PFSK-1 (cell line): ENCODE measurements around the gene ARAP3.

Experiments
- FOXP2 ChIP-seq: optimal IDR thresholded peaks from 2 replicates; pipeline ENCODE3; 2011; ENCODE audit warnings: borderline replicate concordance, control low read depth, inconsistent platforms; ENCODE audit not compliant: insufficient read depth; ENCODE audit errors: extremely low read length, extremely low read depth
- POLR2AphosphoS5 ChIP-seq: IDR thresholded peaks from 2 replicates; pipeline ENCODE4 v1.6.1; 2012; ENCODE audit warnings: low read depth, mild to moderate bottlenecking, control low read depth, low read length, moderate library complexity
- TF ChIP-seq, protein P1 (sequence below), 2 experiments: IDR thresholded peaks; 2 replicates each; pipeline versions ENCODE4 v1.6.1 to v1.8.0; 2011 to 2012; ENCODE audit warnings: low read depth in 2 of 2, low read length in 2 of 2, control low read depth in 1 of 2, inconsistent platforms in 1 of 2, mild to moderate bottlenecking in 1 of 2, moderate library complexity in 1 of 2; ENCODE audit not compliant: insufficient read depth in 1 of 2

GRCh38 chr5:141630570-141631140 lies 51.4 kb downstream of the ARAP3 start:
- TF ChIP-seq, protein P1, sequence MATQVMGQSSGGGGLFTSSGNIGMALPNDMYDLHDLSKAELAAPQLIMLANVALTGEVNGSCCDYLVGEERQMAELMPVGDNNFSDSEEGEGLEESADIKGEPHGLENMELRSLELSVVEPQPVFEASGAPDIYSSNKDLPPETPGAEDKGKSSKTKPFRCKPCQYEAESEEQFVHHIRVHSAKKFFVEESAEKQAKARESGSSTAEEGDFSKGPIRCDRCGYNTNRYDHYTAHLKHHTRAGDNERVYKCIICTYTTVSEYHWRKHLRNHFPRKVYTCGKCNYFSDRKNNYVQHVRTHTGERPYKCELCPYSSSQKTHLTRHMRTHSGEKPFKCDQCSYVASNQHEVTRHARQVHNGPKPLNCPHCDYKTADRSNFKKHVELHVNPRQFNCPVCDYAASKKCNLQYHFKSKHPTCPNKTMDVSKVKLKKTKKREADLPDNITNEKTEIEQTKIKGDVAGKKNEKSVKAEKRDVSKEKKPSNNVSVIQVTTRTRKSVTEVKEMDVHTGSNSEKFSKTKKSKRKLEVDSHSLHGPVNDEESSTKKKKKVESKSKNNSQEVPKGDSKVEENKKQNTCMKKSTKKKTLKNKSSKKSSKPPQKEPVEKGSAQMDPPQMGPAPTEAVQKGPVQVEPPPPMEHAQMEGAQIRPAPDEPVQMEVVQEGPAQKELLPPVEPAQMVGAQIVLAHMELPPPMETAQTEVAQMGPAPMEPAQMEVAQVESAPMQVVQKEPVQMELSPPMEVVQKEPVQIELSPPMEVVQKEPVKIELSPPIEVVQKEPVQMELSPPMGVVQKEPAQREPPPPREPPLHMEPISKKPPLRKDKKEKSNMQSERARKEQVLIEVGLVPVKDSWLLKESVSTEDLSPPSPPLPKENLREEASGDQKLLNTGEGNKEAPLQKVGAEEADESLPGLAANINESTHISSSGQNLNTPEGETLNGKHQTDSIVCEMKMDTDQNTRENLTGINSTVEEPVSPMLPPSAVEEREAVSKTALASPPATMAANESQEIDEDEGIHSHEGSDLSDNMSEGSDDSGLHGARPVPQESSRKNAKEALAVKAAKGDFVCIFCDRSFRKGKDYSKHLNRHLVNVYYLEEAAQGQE (IDR thresholded peaks at IDR 0.05; ENCODE audit: insufficient read depth in 1 of 2, low read depth in 2 of 2, low read length in 2 of 2), result no peak
- TF ChIP-seq POLR2AphosphoS5, result no peak
- TF ChIP-seq FOXP2, result no peak
